PC-3 (cell line): Measurements from ENCODE around the gene NFATC2IP.

Experiments used
- CTCF ChIP-seq: fragments of 300-600 bp; sonication (generic); conservative IDR thresholded peaks from 2 replicates; pipeline ENCODE4 v1.5.1; 2017; ENCODE audit warnings: antibody characterized with exemption, low read depth, mild to moderate bottlenecking, low read length
- EZH2 ChIP-seq: fragments of 300-600 bp; sonication (generic); IDR thresholded peaks from one replicate; pipeline ENCODE4 v1.6.1; 2017; ENCODE audit warnings: antibody characterized with exemption, mild to moderate bottlenecking, low read length; ENCODE audit not compliant: unreplicated experiment

GRCh38 chr16:29014561-29015069 is 63.9 kb downstream of the NFATC2IP start:
- TF ChIP-seq CTCF = no peak
- no peak for TF ChIP-seq EZH2
